Upper lobe of left lung (tissue), 4 donors: Measurements from ENCODE around the gene DPP6.

Source experiments
- EP300 ChIP-seq, 4 donors: sonication (generic); formaldehyde crosslinking; IDR thresholded peaks; one replicate each; pipeline ENCODE4 v1.5.1; 2017; ENCODE audit warnings: antibody characterized with exemption in 4 of 4, control low read depth in 2 of 4
- POLR2A ChIP-seq, 4 donors: fragments of 450-650 bp; IDR thresholded peaks; one replicate each; pipeline ENCODE4 v1.5.1; 2016 to 2017; ENCODE audit warnings: antibody characterized with exemption in 4 of 4, mild to moderate bottlenecking in 2 of 4
- POLR2AphosphoS5 ChIP-seq, 2 donors: sonication (generic); formaldehyde crosslinking; IDR thresholded peaks; one replicate each; pipeline ENCODE4 v1.5.1; 2017; ENCODE audit warnings: antibody characterized with exemption in 2 of 2
- TF ChIP-seq, protein P1 (sequence below), 6 experiments: fragments of 450-650 bp in 4 of 6; fragments of 200-600 bp in 2 of 6; sonication (generic) in 2 of 6; IDR thresholded peaks; one replicate each; pipeline ENCODE4 v1.5.1; 2016 to 2019; ENCODE audit warnings: antibody characterized with exemption in 6 of 6

DNA sequence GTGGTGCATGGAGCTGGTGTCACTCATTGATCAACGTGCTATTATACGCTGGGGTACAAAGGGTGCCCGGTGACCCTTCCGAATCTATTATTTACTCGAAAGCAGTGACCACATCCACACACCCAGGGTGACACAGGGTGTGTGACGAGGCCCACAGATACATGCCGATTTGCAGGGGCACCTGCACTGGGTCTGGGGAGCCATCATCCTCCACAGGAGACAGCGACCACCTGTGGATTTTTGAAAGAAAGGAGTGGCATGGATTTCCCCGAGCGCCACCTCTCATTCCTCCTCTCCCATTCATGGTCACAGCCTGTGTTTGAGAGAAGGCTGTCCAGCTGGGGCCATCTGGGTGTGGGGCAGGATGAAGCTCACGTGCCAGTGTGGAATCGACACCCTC is 701.0 kb downstream of the DPP6 start:
- TF ChIP-seq, protein P1, sequence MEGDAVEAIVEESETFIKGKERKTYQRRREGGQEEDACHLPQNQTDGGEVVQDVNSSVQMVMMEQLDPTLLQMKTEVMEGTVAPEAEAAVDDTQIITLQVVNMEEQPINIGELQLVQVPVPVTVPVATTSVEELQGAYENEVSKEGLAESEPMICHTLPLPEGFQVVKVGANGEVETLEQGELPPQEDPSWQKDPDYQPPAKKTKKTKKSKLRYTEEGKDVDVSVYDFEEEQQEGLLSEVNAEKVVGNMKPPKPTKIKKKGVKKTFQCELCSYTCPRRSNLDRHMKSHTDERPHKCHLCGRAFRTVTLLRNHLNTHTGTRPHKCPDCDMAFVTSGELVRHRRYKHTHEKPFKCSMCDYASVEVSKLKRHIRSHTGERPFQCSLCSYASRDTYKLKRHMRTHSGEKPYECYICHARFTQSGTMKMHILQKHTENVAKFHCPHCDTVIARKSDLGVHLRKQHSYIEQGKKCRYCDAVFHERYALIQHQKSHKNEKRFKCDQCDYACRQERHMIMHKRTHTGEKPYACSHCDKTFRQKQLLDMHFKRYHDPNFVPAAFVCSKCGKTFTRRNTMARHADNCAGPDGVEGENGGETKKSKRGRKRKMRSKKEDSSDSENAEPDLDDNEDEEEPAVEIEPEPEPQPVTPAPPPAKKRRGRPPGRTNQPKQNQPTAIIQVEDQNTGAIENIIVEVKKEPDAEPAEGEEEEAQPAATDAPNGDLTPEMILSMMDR (IDR thresholded peaks at IDR 0.05) = no peak
- no peak for TF ChIP-seq POLR2A (IDR thresholded peaks at IDR 0.05)
- TF ChIP-seq POLR2AphosphoS5 (IDR thresholded peaks at IDR 0.05) = no peak
- TF ChIP-seq EP300 (IDR thresholded peaks at IDR 0.05) = no peak
